KMS-11 (cell line): ENCODE results near the gene CD9.

ENCODE experiments used
- H2AFZ ChIP-seq: fragments of 200-600 bp; sonication (generic); 2 replicates; pipeline ENCODE4 v1.6.1; 2016; ENCODE audit warnings: antibody characterized with exemption, mixed run types, low read depth
- H3K27ac ChIP-seq: fragments of 200-600 bp; sonication (generic); 2 replicates; pipeline ENCODE4 v1.6.1; 2016; ENCODE audit warnings: mild to moderate bottlenecking, mixed run types
- H3K27me3 ChIP-seq: fragments of 200-600 bp; sonication (generic); 2 replicates; pipeline ENCODE4 v1.6.1; 2017; ENCODE audit warnings: mild to moderate bottlenecking, low read depth, mixed run types, moderate library complexity; ENCODE audit not compliant: insufficient read depth
- H3K36me3 ChIP-seq: fragments of 200-600 bp; sonication (generic); 2 replicates; pipeline ENCODE4 v1.6.1; 2017; ENCODE audit warnings: mild to moderate bottlenecking, mixed run types; ENCODE audit not compliant: insufficient read depth
- H3K4me1 ChIP-seq: fragments of 200-600 bp; sonication (generic); 2 replicates; pipeline ENCODE4 v1.6.1; 2016; ENCODE audit warnings: mild to moderate bottlenecking, low read depth, mixed run types; ENCODE audit not compliant: poor library complexity, severe bottlenecking
- H3K4me2 ChIP-seq: fragments of 200-600 bp; sonication (generic); 2 replicates; pipeline ENCODE4 v1.7.0; 2016; ENCODE audit warnings: mild to moderate bottlenecking, mixed run types
- H3K4me3 ChIP-seq: fragments of 200-600 bp; sonication (generic); IDR thresholded peaks from 2 replicates; pipeline ENCODE4 v1.6.1; 2017; ENCODE audit warnings: low read depth, low read length, mixed read lengths; ENCODE audit not compliant: insufficient read depth
- H3K79me2 ChIP-seq: fragments of 200-600 bp; sonication (generic); 2 replicates; pipeline ENCODE4 v1.6.1; 2016; ENCODE audit warnings: low read depth, mixed run types; ENCODE audit not compliant: insufficient read depth
- H3K9ac ChIP-seq: fragments of 200-600 bp; sonication (generic); 2 replicates; pipeline ENCODE4 v1.6.1; 2016; ENCODE audit warnings: mild to moderate bottlenecking, mixed run types
- H4K20me1 ChIP-seq: fragments of 200-600 bp; sonication (generic); 2 replicates; pipeline ENCODE4 v1.6.1; 2016; ENCODE audit warnings: mild to moderate bottlenecking, mixed run types; ENCODE audit not compliant: insufficient read depth
- CTCF ChIP-seq: fragments of 200-600 bp; sonication (generic); conservative IDR thresholded peaks from 2 replicates; pipeline ENCODE4 v1.6.1; 2017; ENCODE audit warnings: low read depth, mild to moderate bottlenecking, antibody characterized with exemption, low read length, moderate library complexity, mixed read lengths

The CD9 gene

DNA sequence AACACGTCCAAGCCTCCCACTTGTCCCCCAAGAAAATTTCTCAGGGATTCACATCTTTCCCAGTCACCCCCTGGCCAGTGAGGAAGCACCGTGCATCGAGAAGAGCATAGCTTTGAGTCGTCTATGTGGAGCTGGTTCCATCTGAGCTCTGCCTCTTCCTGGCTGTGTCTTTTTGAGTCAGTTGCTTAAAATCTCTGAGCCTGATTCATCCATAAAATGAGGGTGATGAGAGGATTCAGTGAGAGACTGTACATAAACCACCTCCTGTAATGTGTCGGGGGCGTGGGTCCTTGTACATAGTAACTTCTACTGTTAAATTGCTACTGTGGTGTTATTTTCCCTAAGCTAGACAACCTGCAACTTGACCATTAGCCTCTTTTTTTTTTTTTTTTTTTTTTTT lies 13.8 kb downstream of the CD9 start:
- no peak overlapping the region for H2AFZ ChIP-seq
- H3K36me3 ChIP-seq = no peaks in the 10 kb centered on the region
- H3K79me2 ChIP-seq = no peaks in the 10 kb centered on the region
- TF ChIP-seq CTCF = no peak
- H3K27me3 ChIP-seq = no peaks in the 10 kb centered on the region
- H3K9ac ChIP-seq = no peak overlapping the region
- no peak overlapping the region for H3K4me3 ChIP-seq
- H3K4me1 ChIP-seq = peaks cover 17% of the 10 kb centered on the region
- H4K20me1 ChIP-seq = no peaks in the 10 kb centered on the region
- H3K27ac ChIP-seq = no peak overlapping the region
- H3K4me2 ChIP-seq = no peak overlapping the region

GRCh38 chr12:6214633-6215032 lies 14.4 kb downstream of the CD9 start:
- no peaks in the 10 kb centered on the region for H3K36me3 ChIP-seq
- H4K20me1 ChIP-seq = no peaks in the 10 kb centered on the region
- no peak overlapping the region for H3K27ac ChIP-seq
- no peak for TF ChIP-seq CTCF
- H3K4me3 ChIP-seq = no peak overlapping the region
- no peak overlapping the region for H3K4me2 ChIP-seq
- H3K79me2 ChIP-seq = no peaks in the 10 kb centered on the region
- H3K27me3 ChIP-seq = no peaks in the 10 kb centered on the region
- no peak overlapping the region for H3K9ac ChIP-seq
- peaks cover 17% of the 10 kb centered on the region for H3K4me1 ChIP-seq
- no peak overlapping the region for H2AFZ ChIP-seq

GRCh38 chr12:6215120-6215807 lies 15.1 kb downstream of the CD9 start:
- no peaks in the 10 kb centered on the region for H4K20me1 ChIP-seq
- no peaks in the 10 kb centered on the region for H3K27me3 ChIP-seq
- H3K36me3 ChIP-seq = no peaks in the 10 kb centered on the region
- H3K79me2 ChIP-seq = no peaks in the 10 kb centered on the region
- H3K9ac ChIP-seq = no peak overlapping the region
- peaks cover 17% of the 10 kb centered on the region for H3K4me1 ChIP-seq
- H2AFZ ChIP-seq = no peak overlapping the region
- H3K4me2 ChIP-seq = no peak overlapping the region
- H3K27ac ChIP-seq = no peak overlapping the region
- no peak overlapping the region for H3K4me3 ChIP-seq
- no peak for TF ChIP-seq CTCF

DNA sequence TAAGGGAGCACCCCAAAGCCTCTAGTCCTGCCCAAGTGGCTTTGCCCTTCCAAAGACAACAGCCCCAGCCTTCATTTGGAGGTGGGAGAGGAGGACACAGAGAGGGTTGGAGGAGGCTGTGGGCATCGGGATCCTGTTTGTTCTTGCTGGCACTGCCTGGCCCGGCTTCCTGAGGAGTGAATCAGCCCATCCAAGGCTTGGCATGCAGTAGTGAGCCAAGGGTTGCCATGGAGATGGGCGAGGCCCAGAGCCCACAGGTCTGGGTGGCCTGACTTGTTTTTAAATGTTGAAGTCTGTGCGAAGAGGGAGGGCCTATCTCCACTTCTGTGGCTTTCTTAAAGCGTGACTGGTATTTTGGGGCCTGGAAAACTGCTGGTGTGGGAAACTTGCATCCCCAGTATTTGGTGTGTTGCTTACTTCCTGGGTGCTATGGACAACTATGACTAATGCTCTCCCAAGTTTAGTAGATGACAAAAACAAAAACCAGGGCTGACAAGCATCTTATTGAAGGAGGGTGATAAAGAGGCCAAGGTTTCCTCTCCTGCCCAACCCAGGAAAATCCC lies 15.8 kb downstream of the CD9 start:
- no peaks in the 10 kb centered on the region for H3K79me2 ChIP-seq
- H3K4me2 ChIP-seq = no peak overlapping the region
- TF ChIP-seq CTCF = no peak
- H3K27ac ChIP-seq = no peak overlapping the region
- H3K4me1 ChIP-seq = peaks cover 17% of the 10 kb centered on the region
- H2AFZ ChIP-seq = no peak overlapping the region
- no peaks in the 10 kb centered on the region for H3K36me3 ChIP-seq
- H3K9ac ChIP-seq = no peak overlapping the region
- no peak overlapping the region for H3K4me3 ChIP-seq
- no peaks in the 10 kb centered on the region for H4K20me1 ChIP-seq
- no peaks in the 10 kb centered on the region for H3K27me3 ChIP-seq
